Ammon's horn (tissue), 1 donor: ENCODE data around the gene EML2.
A peak's percentile ranks its signal among the peaks of the same experiment; 100 is the strongest.
"Not testable (repeated sequence)": the region's sequence is repeated elsewhere in the genome, so short reads cannot be mapped to it uniquely, and the experiment has no call there.

Experiments used
- DNase-seq: peaks from one replicate; pipeline ENCODE4 v3.0.0-alpha.2; 2016; ENCODE audit warnings: low spot score

Gene EML2

GRCh38 chr19:45653634-45654033 lies 14.4 kb upstream of the EML2 start:
- DNase-seq = no peak

GRCh38 chr19:45650722-45651121 lies 11.5 kb upstream of the EML2 start:
- DNase-seq = no peak

DNA sequence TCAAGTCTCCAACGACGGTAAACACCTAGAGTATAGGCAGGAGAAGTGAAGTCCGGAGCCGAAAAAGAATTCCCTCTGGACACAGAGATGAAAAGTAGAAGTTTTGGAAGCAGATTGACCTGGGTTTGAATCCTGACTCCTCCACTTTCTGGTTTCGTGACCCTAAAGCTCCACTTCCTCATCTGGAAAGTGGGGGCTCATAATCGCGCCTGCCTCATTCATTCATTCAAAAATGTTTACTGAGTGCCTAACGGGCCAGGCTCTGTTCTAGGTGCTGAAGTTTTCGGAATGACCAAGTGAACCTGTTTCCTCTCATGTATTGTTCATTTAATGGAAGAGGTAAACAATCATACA lies 7.1 kb upstream of the EML2 start:
- DNase-seq = no peak

GRCh38 chr19:45645631-45646344 lies 6.6 kb upstream of the EML2 start:
- peak; percentile 98 for DNase-seq

DNA sequence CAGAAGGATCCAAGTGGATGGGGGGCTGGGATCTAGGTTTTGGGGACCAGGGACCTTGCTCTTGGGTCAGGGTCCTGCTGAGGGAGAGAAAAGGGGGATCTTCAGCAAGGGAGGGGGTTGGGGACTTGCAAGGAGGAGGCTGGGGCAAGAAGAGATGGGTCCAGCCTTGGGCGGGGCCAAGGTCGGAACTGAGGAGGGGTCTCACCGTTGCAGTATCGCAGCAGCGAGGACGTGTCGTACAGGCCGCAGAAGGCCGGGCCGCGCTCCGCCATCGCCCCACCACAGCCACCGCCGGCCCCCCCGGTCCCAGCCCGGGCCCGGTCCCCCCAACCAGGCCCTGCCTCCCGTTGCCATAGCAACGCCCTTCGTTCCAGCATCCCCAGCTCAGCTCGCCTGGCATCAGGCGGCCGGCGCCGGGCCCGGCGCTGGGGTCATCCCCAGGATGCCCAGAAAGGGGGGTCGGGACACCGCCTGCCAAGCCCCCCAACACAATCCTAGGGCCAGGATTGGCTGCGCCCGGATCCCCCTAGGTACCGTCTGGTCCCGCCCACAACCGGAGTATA lies 6.0 kb upstream of the EML2 start:
- no peak for DNase-seq

- DNase-seq = peak; percentile 31
Measured at GRCh38 chr19:45643927-45644771, 5.0 kb upstream of the EML2 start.

DNA sequence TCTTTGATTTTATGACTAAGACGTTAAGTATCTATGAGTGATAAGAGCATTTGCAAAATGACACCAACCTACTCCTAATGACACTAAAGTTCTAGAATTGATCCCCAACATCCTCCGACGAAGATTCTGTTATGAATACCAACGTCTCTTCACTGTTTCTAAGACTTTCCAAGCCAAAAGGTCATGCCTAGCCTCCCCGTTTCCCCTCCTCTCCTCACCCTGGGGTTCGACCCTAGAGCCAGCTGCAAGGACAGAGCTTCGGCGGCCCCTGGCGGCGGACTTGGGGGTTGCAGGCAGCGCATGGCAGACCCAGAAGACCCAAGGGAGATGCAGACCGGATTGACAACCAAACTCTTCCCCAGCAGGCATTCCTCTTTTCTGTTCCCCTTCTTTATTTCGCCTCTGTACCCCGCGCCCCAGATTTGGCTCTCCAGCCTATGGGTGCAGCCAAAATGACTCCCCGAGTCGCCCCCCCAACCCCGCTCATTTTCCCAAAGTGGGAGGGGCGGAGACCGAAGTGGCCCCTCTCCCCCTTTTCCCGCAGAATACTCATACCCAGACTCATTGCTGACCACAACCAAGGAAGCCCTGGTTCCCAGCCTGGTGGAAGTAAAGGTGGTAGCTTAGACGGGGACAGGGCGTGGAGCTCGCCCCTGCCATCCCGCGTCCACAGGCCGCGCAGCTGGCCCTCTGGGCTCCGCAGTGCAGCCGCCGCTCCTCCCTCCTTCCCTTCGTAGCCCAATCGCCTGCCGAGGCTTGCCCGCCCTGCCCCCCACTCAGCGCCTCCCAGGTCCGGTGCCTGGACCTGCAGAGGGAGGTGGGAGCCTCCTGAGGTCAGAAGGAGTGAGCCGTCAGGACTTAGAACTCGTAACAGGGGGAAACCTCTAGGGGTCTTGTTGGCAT lies 4.1 kb upstream of the EML2 start:
- DNase-seq = peak; percentile 89

DNA sequence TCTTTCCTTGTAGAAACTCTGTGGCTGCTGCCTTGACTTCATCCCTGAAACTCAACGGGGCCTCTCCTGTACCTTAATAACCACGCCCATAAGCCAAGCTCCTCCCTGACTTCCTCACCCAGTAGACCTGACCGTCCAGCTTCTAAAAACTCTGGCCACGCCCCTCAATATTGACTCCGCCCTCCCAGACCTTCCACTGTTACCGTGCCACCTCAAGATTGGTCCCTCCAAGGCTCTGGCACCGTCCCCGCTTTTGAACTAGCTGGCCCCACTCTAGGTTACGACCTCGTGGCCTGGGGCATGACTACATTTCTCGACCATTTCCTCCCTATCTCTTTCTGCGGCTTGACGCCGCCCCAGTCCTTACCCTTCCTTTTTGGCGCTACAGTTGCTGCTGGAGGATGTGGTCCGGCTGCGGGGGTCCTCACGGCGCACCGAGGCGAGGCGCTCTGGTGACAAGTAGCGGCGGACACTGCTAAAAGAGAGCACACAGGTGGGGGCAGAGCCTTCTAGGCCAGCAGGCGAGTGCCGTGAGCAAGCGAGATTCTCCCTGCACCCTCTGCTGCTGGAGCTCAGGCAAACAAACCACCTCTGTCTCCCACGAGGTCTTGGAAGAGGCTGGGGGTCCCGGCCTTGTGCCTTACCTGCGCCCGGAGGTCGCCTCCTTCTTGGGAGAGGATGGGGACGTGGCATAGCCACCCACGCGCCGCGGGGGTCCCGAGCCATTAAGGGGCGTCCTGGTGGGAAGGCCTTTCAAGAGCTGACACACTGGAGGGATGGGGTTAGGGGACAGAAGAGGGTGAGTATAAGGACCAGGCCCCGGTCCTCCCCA lies 2.3 kb upstream of the EML2 start:
- DNase-seq = peak; percentile 48

GRCh38 chr19:45640849-45641273 lies 1.7 kb upstream of the EML2 start:
- no peak for DNase-seq

GRCh38 chr19:45637890-45638667 lies 1.1 kb downstream of the EML2 start:
- DNase-seq = no peak

- DNase-seq = no peak
Measured at GRCh38 chr19:45636902-45637301, 2.3 kb downstream of the EML2 start.

GRCh38 chr19:45636275-45636674 lies 2.9 kb downstream of the EML2 start:
- no peak for DNase-seq

GRCh38 chr19:45632468-45633196 lies 6.6 kb downstream of the EML2 start:
- peak; percentile 53 for DNase-seq

GRCh38 chr19:45630463-45630862 lies 8.7 kb downstream of the EML2 start:
- DNase-seq = no peak

DNA sequence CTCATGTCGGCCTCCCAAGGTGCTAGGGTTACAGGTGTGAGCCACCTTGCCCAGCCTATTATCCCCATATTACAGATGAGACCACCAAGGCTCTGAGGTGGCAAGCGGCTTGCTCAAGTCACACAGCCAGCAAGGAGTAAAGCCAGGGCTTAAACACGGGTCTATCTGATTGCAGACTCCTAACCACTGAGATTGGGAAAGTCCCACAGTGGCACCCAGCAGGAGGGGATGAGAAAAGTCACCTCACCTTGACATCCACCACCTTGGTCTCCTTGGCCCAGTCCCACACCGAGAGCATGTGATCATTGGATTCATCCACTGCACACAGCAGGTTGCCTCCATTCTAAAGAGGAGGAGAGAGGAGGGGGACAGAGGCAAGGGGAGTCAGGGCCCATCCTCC lies 9.5 kb downstream of the EML2 start:
- no peak for DNase-seq

GRCh38 chr19:45628219-45628618 lies 11.0 kb downstream of the EML2 start:
- DNase-seq = not testable (repeated sequence)

- no peak for DNase-seq
Measured at GRCh38 chr19:45623984-45624383, 15.2 kb downstream of the EML2 start.

GRCh38 chr19:45621976-45622503 lies 17.2 kb downstream of the EML2 start:
- DNase-seq = no peak

DNA sequence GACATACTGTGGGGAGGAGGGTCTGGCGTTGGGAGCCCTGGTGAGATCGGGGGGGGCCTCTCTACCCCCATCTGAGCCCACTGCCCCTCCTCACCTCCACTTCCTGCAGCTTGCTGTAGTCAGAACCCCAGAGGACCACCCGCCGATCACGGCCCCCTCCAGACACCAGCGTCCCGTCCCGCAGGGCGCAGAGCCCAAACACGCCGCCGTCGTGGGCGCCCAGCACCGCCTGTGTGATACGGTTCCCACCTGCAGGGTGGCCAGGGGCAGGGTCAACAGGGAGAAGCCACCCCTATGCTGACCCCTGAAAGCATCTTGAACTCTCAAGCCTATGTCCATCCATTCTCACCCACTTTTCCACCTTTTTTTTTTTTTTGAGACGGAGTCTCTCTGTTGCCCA lies 17.8 kb downstream of the EML2 start:
- no peak for DNase-seq

DNA sequence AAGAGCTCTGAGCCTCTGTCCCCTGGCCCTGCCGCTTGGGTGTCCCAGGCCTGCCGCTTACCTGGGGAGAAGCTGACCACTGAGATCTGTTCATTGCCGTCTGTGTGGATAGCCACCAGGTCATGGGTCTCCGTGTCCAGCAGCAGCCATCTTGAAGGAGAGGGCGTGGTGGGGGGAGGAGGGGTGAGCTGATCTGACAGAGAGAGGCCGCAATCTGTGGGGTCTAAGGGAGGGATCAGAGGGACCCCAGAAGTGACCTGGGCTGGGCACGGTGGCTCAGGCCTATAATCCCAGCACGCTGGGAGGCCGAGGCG lies 22.5 kb downstream of the EML2 start:
- DNase-seq = no peak
